ENCODE data around the gene FGD6. TPM values are rescaled to one million over a fixed set of nuclear protein-coding genes. Genes with fewer than 3 reads are reported as not detected.

FGD6 gene
- total and polyA plus RNA-seq, 2 of the 4 experiments (the other 2 are of a cell fraction), result 2.6 to 9.5 TPM

- no peak overlapping the region for H3K4me3 ChIP-seq (ENCODE audit: insufficient read depth, low read depth, low read length)
These were observed 40.0 kb downstream of the FGD6 start for GRCh38 chr12:95177201-95177768.

More at GRCh38 chr12:95177201-95177768, 40.0 kb downstream of the FGD6 start:
- Histone ChIP-seq H3K79me1 (ENCODE audit: low read depth in 1 of 2, low read length in 2 of 2) (peaks cover 3 to 14% of the 10 kb centered on the region in 2 experiments; a peak in 3 of 4 replicates), H2BK5ac (ENCODE audit: low read depth, low read length, poor library complexity, severe bottlenecking) (no peak overlapping the region), H4K91ac (ENCODE audit: insufficient read depth, low read depth, low read length) (no peak overlapping the region), H4K5ac (ENCODE audit: low read depth, low read length) (no peak overlapping the region), H2BK20ac (ENCODE audit: low read depth, low read length) (no peak overlapping the region), H3K27ac (ENCODE audit: insufficient read depth, low read length) (no peak overlapping the region), H2AK5ac (ENCODE audit: low read depth, low read length) (no peak overlapping the region), H3K23ac (ENCODE audit: low read depth, low read length) (no peak overlapping the region), H3K4ac (ENCODE audit: low read depth, low read length) (no peak overlapping the region), H3K18ac (ENCODE audit: low read depth, low read length) (no peak overlapping the region), H3K27me3 (ENCODE audit: control insufficient read depth, insufficient read depth, low read length) (no peaks in the 10 kb centered on the region), H3K4me2 (ENCODE audit: low read depth, low read length) (no peak overlapping the region), H3K14ac (replicated peaks; ENCODE audit: low read depth, low read length) (no peak overlapping the region; the same call in 1 of the 2 replicates), H3K4me1 (ENCODE audit: control insufficient read depth, insufficient read depth, low read length) (peaks cover 4% of the 10 kb centered on the region), H3K56ac (ENCODE audit: extremely low read depth, insufficient read depth, low read length) (no peak overlapping the region), H3K9ac (ENCODE audit: low read depth, low read length) (no peak overlapping the region), H2AK9ac (replicated peaks; ENCODE audit: low read depth, low read length, poor library complexity) (no peak overlapping the region), H3K9me1 (ENCODE audit: insufficient read depth, low read length) (peaks cover 3% of the 10 kb centered on the region; the same call in 1 of the 2 replicates), H2BK15ac (ENCODE audit: low read depth, low read length) (no peak overlapping the region), H4K8ac (ENCODE audit: low read depth in 2 of 2, low read length in 2 of 2) (no peak overlapping the region), H2BK120ac (ENCODE audit: low read depth, low read length) (no peak overlapping the region), H4K20me1 (ENCODE audit: insufficient read depth, low read length) (no peaks in the 10 kb centered on the region), H3K36me3 (ENCODE audit: control insufficient read depth, insufficient read depth, low read length) (0 out of 2 replicates have a peak, but pooled peaks cover 2% of the 10 kb centered on the region), H2AFZ (replicated peaks; ENCODE audit: low read length, poor library complexity) (no peak overlapping the region), H3K9me3 (ENCODE audit: control insufficient read depth, insufficient read depth, low read length) (no peaks in the 10 kb centered on the region)
- WGBS, 2 experiments (ENCODE audit: extremely low coverage in 2 of 2, insufficient read length in 1 of 2), result no CpG with 5 or more reads among the region's 2 CpGs
- TF ChIP-seq POLR2A (IDR thresholded peaks at IDR 0.05; ENCODE audit: low read depth, low read length), result no peak
- TF ChIP-seq RFX5 (IDR thresholded peaks at IDR 0.05; ENCODE audit: low read depth, low read length), result no peak
- no peak for TF ChIP-seq MAZ (IDR thresholded peaks at IDR 0.05; ENCODE audit: borderline replicate concordance, low read depth, low read length)
- no peak for TF ChIP-seq RCOR1 (IDR thresholded peaks at IDR 0.05; ENCODE audit: insufficient replicate concordance, low read length)
- no peak for TF ChIP-seq MAFK (IDR thresholded peaks at IDR 0.05; ENCODE audit: low read depth, low read length)
- no peak for TF ChIP-seq MXI1 (IDR thresholded peaks at IDR 0.05; ENCODE audit: borderline replicate concordance, low read depth, low read length)
- TF ChIP-seq CEBPB (IDR thresholded peaks at IDR 0.05; ENCODE audit: low read depth, low read length), result no peak
- TF ChIP-seq, protein P1, sequence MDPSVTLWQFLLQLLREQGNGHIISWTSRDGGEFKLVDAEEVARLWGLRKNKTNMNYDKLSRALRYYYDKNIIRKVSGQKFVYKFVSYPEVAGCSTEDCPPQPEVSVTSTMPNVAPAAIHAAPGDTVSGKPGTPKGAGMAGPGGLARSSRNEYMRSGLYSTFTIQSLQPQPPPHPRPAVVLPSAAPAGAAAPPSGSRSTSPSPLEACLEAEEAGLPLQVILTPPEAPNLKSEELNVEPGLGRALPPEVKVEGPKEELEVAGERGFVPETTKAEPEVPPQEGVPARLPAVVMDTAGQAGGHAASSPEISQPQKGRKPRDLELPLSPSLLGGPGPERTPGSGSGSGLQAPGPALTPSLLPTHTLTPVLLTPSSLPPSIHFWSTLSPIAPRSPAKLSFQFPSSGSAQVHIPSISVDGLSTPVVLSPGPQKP (IDR thresholded peaks at IDR 0.05; ENCODE audit: borderline replicate concordance, low read depth, low read length), result no peak
- TF ChIP-seq FOS (IDR thresholded peaks at IDR 0.05; ENCODE audit: low read depth, low read length), result no peak
- TF ChIP-seq SMC3 (IDR thresholded peaks at IDR 0.05; ENCODE audit: low read depth, low read length), result no peak
- TF ChIP-seq, protein P2, sequence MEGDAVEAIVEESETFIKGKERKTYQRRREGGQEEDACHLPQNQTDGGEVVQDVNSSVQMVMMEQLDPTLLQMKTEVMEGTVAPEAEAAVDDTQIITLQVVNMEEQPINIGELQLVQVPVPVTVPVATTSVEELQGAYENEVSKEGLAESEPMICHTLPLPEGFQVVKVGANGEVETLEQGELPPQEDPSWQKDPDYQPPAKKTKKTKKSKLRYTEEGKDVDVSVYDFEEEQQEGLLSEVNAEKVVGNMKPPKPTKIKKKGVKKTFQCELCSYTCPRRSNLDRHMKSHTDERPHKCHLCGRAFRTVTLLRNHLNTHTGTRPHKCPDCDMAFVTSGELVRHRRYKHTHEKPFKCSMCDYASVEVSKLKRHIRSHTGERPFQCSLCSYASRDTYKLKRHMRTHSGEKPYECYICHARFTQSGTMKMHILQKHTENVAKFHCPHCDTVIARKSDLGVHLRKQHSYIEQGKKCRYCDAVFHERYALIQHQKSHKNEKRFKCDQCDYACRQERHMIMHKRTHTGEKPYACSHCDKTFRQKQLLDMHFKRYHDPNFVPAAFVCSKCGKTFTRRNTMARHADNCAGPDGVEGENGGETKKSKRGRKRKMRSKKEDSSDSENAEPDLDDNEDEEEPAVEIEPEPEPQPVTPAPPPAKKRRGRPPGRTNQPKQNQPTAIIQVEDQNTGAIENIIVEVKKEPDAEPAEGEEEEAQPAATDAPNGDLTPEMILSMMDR (conservative IDR thresholded peaks at IDR 0.05; ENCODE audit: low read depth, low read length), result no peak
- no peak for TF ChIP-seq USF2 (IDR thresholded peaks at IDR 0.05; ENCODE audit: low read depth, low read length)
- TF ChIP-seq CHD1 (IDR thresholded peaks at IDR 0.05; ENCODE audit: low read depth, low read length), result no peak
- TF ChIP-seq NFE2L2 (IDR thresholded peaks at IDR 0.05; ENCODE audit: low read depth, low read length), result no peak
- intact Hi-C loops (cut with micrococcal nuclease) (no loop called here), dilution Hi-C loops (cut with HindIII; ENCODE audit: low sequenced_read_pairs, unreplicated experiment) (no loop called here), in situ Hi-C loops (cut with MboI; ENCODE audit: low sequenced_read_pairs) (no loop called here)
- ChIA-PET POLR2A (ENCODE audit: unreplicated experiment) (interaction anchor here (0.5 kb wide), 1 partner anchor 12 kb away, joined by 12 read pairs; no protein-coding TSS in a partner anchor), CTCF (no interaction called here)
- BruUV-seq (replicated peaks), result no TSS peak
- ATAC-seq (ENCODE audit: low read depth), result no peak
- DNase-seq, result no peak

Data from IMR-90 (cell line).